Muscle layer of colon (tissue), 2 donors: ENCODE results near the gene HOTAIR.

ENCODE experiments used
- H3K27ac ChIP-seq: one replicate; pipeline ENCODE4 v1.7.0; 2013; ENCODE audit warnings: low read depth, mild to moderate bottlenecking, low read length, moderate library complexity
- H3K27me3 ChIP-seq, 2 donors: one replicate each; pipeline ENCODE4 v1.7.0; 2013; ENCODE audit warnings: low read length in 2 of 2, mild to moderate bottlenecking in 2 of 2; ENCODE audit not compliant: insufficient read depth in 2 of 2, control insufficient read depth in 1 of 2
- H3K36me3 ChIP-seq: one replicate; pipeline ENCODE4 v1.7.0; 2013; ENCODE audit warnings: mild to moderate bottlenecking, low read length; ENCODE audit not compliant: insufficient read depth
- H3K4me1 ChIP-seq: one replicate; pipeline ENCODE4 v1.7.0; 2013; ENCODE audit warnings: mild to moderate bottlenecking, low read length; ENCODE audit not compliant: insufficient read depth
- H3K4me3 ChIP-seq, 2 donors: one replicate each; pipeline ENCODE4 v1.7.0; 2013; ENCODE audit warnings: low read length in 2 of 2, low read depth in 1 of 2, mild to moderate bottlenecking in 1 of 2, moderate library complexity in 1 of 2
- H3K9ac ChIP-seq: one replicate; pipeline ENCODE4 v1.7.0; 2013; ENCODE audit warnings: low read length
- H3K9me3 ChIP-seq: one replicate; pipeline ENCODE4 v1.7.0; 2013; ENCODE audit warnings: mild to moderate bottlenecking, low read length
- donor health status: abdominal sarcoma.
- donor health status: Adenocarcinoma of cecum.

The HOTAIR gene

DNA sequence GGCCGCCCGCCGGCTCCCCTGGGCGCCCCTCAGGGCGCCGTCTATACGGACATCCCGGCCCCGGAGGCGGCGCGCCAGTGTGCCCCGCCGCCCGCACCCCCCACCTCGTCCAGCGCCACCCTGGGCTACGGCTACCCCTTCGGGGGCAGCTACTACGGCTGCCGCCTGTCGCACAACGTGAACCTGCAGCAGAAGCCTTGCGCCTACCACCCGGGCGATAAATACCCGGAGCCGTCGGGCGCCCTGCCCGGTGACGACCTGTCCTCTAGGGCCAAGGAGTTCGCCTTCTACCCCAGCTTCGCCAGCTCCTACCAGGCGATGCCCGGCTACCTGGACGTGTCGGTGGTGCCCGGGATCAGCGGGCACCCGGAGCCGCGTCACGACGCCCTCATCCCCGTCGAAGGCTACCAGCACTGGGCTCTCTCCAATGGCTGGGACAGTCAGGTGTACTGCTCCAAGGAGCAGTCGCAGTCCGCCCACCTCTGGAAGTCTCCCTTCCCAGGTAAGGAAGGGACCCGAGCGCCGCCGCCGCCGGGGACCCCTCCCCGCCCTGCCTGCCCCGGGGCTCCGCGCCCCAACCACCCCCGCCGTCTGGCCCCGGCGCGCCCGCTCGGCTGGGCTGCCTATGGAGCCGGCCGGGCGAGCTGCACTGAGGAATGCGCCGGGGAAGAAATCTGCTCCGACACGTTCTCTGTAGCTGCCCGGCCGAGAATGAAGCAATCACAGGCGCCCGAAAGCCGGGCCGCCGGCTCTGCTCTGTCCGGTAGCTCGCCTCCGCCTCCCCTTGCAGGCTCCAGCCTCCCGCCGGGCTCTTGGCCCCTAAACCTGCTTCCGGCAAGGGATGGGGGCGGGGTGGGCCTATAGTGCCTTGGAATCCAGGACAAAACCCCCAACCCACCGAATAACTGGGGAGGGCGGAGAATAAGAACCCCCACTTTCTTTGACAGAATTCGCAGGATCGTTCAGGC lies 35.3 kb downstream of the HOTAIR start:
- Histone ChIP-seq H3K9ac (no peak overlapping the region), H3K27ac (no peak overlapping the region), H3K27me3 (peaks cover 94 to 98% of the 10 kb centered on the region in 2 donors), H3K36me3 (no peaks in the 10 kb centered on the region), H3K4me1 (peaks cover 10% of the 10 kb centered on the region), H3K4me3 (no peak overlapping the region), H3K9me3 (no peaks in the 10 kb centered on the region)

DNA sequence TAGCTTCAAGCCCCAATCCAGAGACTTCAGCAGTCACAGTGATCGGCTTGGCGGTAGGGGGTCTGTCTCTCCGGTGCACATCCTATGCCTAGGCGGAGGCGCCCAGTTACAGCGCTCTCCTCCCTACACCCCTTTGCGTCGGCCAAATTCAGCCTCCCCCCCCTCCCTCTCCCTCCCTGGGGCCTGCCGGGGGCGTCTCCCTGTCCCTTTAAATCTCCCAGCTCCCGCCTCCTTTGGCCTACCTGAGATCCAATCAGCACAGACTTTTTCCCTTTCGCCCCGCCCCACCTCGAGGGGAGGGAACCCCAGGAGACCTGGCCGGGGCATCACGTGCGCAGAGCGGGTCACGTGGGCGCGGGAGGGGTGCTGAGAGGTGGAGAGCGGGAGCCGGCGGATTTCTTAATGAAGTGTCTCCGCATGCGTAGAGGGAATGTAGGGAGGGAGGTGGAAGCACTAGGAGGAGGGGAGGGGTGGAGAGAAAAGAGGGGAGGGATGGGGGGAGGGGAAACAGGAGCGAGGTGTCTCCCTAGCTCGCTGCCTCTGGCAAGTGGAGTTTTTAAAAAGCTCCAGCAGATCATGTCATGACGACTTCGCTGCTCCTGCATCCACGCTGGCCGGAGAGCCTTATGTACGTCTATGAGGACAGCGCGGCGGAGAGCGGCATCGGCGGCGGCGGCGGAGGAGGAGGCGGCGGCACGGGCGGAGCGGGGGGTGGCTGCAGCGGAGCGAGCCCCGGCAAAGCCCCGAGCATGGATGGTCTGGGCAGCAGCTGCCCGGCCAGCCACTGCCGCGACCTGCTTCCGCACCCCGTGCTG lies 36.2 kb downstream of the HOTAIR start, which contains the start of gene HOXC13:
Gene HOXC13, plus strand, starts transcription at position 506 of the 815 bp plus-strand sequence. Its CDS starts 76 bp downstream, at position 582.
- Histone ChIP-seq H3K9ac (no peak within 1 kb of the TSS), H3K36me3 (no peaks in the 10 kb centered on the region), H3K27me3 (peaks cover 92 to 98% of the 10 kb centered on the region in 2 donors), H3K4me3 (no peak within 1 kb of the TSS), H3K4me1 (peaks cover 10% of the 10 kb centered on the region), H3K27ac (no peak within 1 kb of the TSS), H3K9me3 (no peaks in the 10 kb centered on the region)

- no peak overlapping the region for H3K4me3 ChIP-seq
- H3K27ac ChIP-seq, result no peak overlapping the region
- no peak overlapping the region for H3K9ac ChIP-seq
- no peaks in the 10 kb centered on the region for H3K36me3 ChIP-seq
- H3K27me3 ChIP-seq, result peaks cover 89 to 98% of the 10 kb centered on the region in 2 donors
- no peaks in the 10 kb centered on the region for H3K9me3 ChIP-seq
- H3K4me1 ChIP-seq, result peaks cover 10% of the 10 kb centered on the region
Observed at GRCh38 chr12:53937596-53938325, 37.0 kb downstream of the HOTAIR start.

DNA sequence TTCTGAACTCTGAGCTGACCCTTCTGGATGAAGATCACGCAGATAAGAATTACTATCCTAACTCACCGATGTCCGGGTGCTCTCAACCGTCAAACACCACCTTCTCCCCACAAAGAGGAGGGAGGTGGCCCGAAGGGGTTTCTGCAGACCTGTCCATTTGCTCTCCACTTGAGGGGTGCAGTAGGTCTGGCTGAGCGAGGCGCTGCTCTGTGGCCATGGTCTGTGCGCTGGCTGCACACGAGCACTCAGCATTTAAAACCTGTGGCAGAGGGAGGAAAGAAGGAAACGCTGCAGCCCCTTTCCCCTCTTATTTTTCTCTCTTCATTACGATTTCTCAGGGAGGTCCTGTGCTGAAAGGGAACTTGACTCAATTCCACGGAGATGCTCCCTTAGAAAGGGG lies 37.7 kb downstream of the HOTAIR start:
- peaks cover 91 to 98% of the 10 kb centered on the region in 2 donors for H3K27me3 ChIP-seq
- H3K4me1 ChIP-seq, result peaks cover 10% of the 10 kb centered on the region

GRCh38 chr12:53935383-53936341 lies 39.1 kb downstream of the HOTAIR start:
- Histone ChIP-seq H3K9ac (no peak overlapping the region), H3K4me1 (peaks cover 10% of the 10 kb centered on the region), H3K36me3 (no peaks in the 10 kb centered on the region), H3K9me3 (no peaks in the 10 kb centered on the region), H3K27ac (no peak overlapping the region), H3K27me3 (peaks cover 89 to 98% of the 10 kb centered on the region in 2 donors), H3K4me3 (no peak overlapping the region)

More for the DNA sequence above, 37.7 kb downstream of the HOTAIR start:
- H3K4me3 ChIP-seq, result no peak overlapping the region
- H3K27ac ChIP-seq, result no peak overlapping the region
- H3K9me3 ChIP-seq, result no peaks in the 10 kb centered on the region
- H3K9ac ChIP-seq, result no peak overlapping the region
- H3K36me3 ChIP-seq, result no peaks in the 10 kb centered on the region

DNA sequence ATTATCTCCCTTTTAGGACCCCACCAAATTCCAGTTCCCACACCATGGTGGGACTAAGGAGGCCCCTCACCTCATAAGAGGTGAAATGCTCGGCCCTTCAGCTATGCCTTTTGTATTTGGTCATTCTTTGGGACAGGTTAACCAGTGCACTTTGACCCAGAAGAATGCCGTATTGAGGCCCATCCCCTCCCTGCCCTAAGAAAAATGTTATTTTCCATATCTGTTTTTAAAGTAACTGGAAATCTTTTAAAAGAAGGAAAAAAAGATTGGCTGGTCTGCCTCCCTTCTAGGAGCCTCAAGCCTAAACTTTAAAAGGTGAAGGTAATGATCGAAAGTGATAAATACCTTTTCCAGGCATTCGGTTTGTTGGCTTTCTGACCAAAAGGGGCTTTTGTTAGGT lies 41.8 kb downstream of the HOTAIR start:
- Histone ChIP-seq H3K27me3 (peaks cover 90 to 98% of the 10 kb centered on the region in 2 donors), H3K9me3 (no peaks in the 10 kb centered on the region), H3K27ac (no peak overlapping the region), H3K9ac (no peak overlapping the region), H3K36me3 (no peaks in the 10 kb centered on the region), H3K4me1 (peaks cover 6% of the 10 kb centered on the region), H3K4me3 (no peak overlapping the region)

DNA sequence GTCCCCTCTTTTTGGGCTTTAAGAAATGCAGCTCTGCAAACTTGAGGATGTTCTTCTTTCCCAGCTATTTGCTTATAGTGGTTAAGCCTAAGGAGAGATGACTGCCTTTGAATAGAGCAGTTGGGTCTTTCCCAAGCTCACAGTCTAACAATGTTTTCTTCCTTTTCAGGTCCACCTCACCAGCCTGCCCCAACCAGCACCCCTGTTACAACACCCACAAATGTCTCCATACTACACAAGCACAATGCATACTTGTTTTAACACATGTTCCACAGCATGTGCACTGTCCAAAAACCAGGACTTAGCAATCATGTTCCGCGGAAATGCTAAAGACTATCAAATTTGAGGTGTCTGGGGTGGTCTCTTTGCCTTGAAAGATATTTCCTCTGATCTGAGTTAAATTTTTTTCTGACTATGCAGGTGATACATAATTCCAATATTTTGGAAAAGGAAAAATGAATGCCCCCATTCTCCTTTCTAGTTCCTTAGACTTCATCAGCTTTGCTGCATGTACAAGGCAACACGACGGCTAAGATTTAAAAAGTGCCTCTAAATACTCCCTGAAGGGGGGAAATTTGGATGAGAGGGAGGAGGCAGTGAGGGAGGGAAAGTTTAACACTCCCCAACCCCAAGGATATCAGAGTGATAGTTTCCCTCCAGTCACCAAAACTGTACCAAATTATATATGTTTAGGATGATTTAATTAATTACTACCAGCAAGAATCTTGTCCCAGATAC lies 42.7 kb downstream of the HOTAIR start:
- peaks cover 6% of the 10 kb centered on the region for H3K4me1 ChIP-seq
- no peaks in the 10 kb centered on the region for H3K36me3 ChIP-seq
- H3K4me3 ChIP-seq, result no peak overlapping the region
- peaks cover 88 to 98% of the 10 kb centered on the region in 2 donors for H3K27me3 ChIP-seq
- H3K9me3 ChIP-seq, result no peaks in the 10 kb centered on the region
- no peak overlapping the region for H3K27ac ChIP-seq
- no peak overlapping the region for H3K9ac ChIP-seq

DNA sequence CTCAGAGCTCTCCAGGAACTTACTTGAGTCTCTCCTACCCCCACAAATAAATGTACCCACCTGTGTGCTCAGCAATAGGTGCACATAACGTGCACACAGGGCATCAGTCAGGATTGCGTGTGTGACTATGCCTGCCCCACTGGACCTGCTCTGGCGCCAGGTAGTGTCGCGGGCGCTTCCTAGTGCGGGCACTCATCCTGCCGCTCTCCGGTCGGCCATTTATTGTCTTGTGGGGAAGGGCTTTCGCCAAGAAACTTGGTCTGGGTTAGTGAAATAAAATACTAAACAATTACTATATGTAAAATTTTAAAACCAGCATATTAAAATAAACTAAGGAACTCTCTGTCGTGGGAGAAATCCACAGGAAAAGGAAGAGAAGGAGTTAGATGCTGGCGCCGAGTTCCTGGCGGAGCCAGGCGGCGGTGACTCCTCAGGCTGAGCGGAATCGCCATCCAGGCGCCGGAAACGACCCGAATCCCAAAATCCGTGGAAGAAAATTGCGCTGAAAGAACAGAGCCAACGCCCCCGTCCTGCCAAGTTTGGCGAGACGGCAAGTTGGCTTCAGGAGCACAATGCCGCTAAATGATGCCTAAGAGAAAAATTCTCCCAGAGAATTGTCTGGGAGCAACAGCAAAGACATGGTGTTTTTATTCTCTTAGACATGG lies 44.0 kb downstream of the HOTAIR start:
- Histone ChIP-seq H3K4me3 (no peak overlapping the region), H3K27me3 (peaks cover 88 to 98% of the 10 kb centered on the region in 2 donors), H3K9ac (no peak overlapping the region), H3K27ac (no peak overlapping the region), H3K4me1 (peaks cover 5% of the 10 kb centered on the region), H3K36me3 (no peaks in the 10 kb centered on the region), H3K9me3 (no peaks in the 10 kb centered on the region)

DNA sequence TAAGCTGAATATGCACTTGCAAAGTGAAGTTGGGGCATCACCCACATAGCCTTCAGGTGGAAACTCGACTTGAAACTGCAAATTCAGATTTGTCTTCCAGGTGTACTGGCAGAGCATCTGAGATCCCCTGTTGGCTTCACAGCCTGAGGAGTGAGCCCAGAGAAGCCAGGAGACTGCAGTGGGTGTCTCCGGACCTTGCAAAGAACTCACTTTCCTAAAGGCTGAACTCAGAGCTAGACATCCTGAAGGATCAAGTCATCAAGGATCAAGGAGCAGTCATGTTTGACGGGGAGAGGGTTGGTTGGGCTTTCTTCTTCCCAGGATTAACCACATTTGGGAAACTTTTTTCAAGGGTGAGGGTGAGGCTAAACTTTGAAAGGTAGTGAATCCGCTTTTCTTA lies 45.2 kb downstream of the HOTAIR start:
- H3K27me3 ChIP-seq, result peaks cover 86 to 88% of the 10 kb centered on the region in 2 donors
- no peaks in the 10 kb centered on the region for H3K4me1 ChIP-seq
- no peaks in the 10 kb centered on the region for H3K9me3 ChIP-seq
- no peak overlapping the region for H3K4me3 ChIP-seq
- H3K9ac ChIP-seq, result no peak overlapping the region
- no peaks in the 10 kb centered on the region for H3K36me3 ChIP-seq
- H3K27ac ChIP-seq, result no peak overlapping the region
